ENCODE results near the gene FAM107A.

Gene FAM107A

DNA sequence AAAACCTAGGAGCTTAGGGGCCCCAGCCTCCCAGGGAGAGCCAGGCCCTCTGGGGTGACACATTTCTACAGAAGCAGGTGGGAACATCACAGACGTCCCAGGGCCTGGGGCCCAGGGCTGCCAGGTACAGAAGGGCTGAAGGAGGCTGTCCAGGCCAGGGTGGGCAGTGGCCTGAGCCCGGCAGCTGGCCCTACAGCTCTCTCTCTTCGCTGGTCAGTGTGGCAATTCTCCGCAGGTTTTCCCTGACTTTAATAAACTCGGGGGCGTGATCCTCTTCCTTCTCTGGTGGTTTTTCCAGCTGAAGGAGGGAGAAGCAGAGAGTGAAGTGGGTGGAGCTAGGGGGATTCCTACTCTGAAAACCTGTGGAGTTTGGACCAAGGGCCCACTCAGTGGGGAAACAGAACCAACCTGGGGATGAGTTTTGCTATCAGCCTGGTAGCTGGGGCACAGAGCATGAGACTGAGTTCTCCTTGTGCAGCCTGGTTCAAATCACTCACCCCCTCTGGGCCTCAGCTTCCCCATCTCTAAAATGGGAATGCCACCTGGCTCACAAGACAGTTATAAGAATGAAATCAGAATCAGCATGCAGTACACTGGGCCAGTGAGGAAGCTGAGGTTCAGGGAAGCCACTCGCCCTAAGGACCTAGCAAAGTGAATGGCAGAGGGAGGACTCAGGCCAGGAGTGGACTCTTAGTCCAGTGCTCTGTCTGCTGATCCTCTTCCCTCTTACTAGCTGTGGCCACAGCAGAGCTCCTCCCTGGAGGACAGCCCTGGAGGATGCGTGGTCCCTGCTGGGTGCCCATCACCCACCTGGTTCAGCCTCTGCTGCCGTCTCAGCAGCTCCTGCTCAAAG, 10.6 kb downstream of the FAM107A start:
- H3K27ac ChIP-seq, result no peak overlapping the region
- no peak for TF ChIP-seq ZFX (IDR thresholded peaks at IDR 0.05)
- TF ChIP-seq, protein P1, sequence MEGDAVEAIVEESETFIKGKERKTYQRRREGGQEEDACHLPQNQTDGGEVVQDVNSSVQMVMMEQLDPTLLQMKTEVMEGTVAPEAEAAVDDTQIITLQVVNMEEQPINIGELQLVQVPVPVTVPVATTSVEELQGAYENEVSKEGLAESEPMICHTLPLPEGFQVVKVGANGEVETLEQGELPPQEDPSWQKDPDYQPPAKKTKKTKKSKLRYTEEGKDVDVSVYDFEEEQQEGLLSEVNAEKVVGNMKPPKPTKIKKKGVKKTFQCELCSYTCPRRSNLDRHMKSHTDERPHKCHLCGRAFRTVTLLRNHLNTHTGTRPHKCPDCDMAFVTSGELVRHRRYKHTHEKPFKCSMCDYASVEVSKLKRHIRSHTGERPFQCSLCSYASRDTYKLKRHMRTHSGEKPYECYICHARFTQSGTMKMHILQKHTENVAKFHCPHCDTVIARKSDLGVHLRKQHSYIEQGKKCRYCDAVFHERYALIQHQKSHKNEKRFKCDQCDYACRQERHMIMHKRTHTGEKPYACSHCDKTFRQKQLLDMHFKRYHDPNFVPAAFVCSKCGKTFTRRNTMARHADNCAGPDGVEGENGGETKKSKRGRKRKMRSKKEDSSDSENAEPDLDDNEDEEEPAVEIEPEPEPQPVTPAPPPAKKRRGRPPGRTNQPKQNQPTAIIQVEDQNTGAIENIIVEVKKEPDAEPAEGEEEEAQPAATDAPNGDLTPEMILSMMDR (conservative IDR thresholded peaks at IDR 0.05), result no peak

DNA sequence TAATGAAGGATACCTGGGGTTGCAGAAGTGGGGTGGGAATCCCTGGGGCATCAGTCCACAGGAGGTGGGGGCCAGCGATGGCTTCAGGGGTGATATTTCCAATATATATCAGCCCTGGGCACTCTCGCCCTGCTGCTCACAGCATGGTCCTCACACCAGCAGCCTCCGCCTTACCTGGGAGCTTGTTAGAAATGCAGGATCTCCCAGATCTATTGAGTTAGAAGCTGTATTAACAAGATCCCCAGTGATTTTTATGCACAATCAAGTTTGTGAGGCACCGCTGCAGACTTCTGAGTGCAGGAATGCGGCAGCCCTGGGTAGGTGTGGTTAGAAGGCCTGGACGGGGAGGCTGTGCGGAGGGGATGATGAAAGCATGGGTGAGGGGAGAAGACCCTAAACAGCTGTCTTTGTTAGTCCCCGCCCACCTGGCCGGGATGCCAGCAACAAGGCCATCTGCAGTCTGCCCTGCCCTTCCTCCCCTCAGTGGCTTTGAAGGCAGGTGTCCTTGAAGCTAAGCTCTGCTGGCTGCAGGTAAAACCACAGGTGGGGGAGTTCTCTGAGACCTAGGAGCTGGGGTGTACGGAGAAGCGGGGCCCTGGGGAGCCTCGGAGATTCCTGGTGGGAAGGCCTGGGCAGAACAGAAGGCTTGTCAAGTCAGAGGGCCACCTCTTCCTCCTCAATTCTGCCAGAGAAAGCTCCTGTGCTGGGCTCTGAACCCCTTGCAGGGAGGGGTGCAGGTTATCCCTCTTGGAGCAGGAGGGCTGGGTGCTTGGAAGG, 11.4 kb downstream of the FAM107A start:
- TF ChIP-seq, protein P1 (conservative IDR thresholded peaks at IDR 0.05), result no peak
- no peak overlapping the region for H3K27ac ChIP-seq

DNA sequence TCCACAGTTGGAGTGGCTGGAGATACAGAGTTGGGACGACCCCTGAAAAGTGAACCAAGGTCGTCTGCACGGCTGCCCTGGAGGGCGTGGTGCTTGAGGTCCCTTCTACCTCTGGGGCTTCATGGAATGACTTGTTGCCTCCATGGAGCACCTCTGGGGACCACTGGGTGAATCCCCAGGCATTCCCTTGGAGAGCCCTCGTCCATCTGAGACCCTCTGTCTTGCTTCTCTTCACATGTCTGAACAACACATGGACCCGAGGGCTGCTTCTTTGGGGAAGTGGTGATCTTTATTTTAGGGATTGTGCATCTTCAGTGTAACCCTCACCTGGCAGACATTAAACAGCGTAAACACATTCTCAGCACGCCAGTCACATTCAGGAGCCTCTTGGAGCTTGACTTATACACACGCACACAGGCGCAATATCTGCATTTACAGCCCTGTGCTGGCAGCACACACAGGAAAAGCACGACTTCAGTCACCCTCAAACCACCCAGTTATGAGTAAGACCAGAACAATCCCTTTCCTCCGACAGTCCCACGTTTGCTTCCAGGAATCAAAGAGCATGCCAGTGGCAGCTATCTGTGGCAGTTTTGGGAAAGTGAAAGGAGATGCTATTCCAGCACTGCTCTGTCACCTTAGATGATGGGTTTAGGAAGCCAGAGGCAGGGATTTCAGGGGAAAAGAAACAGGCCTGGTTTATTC, 12.6 kb downstream of the FAM107A start:
- H3K27ac ChIP-seq, result no peak overlapping the region

DNA sequence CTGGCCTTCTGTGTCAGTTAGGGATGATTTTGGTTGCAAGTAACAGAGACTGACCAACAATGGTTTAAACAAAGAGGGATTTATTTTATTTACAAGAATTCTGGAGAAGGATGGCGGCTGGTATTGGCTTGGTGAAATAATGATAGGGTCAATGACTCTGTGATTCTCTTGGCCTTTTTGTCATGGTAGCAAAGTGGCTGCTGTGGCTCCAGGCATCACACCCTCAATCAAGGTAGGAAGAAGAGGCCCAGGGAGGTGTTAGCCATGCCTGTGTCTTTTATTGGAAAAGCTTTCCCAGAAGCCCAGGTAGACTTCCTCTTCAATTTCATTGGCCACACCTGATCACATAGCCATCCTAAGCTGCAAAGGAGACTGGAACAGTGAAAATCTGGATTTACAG, 13.1 kb downstream of the FAM107A start:
- TF ChIP-seq ZFX (IDR thresholded peaks at IDR 0.05), result no peak
- TF ChIP-seq, protein P1 (conservative IDR thresholded peaks at IDR 0.05), result no peak
- no peak overlapping the region for H3K27ac ChIP-seq

More for the DNA sequence above, 12.6 kb downstream of the FAM107A start:
- TF ChIP-seq, protein P1 (conservative IDR thresholded peaks at IDR 0.05), result no peak
- TF ChIP-seq ZFX (IDR thresholded peaks at IDR 0.05), result no peak

DNA sequence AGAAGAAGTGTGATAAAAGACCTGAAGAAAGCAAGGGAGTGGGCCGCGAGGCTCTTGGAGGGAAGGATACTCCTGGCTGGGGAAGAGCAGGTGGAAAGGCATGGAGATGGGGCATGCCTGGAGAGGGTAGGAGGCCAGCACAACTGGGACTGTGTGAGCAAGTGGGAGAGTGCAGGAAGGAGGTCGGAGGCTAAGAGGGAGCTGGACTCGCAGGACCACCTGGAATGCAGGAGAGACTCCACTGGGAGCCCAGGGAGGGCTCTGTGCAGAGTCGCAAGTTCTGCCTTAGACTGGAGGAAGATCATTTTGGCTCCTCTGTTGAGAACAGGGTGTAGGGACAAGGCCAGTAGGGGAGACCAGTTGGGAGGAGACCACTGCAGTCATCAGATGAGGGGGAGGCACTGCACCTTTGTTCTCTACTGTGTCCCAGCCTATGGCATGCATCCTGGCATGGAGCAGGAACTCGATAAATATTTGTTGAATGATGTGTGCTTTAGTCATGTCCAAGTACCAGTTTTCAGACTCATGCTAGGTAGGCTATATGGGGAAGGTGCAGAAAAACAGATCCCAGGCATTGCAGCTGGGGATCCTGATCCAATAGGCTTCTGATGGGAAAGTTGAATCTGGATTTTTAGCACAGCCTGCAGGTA, 13.7 kb downstream of the FAM107A start:
- TF ChIP-seq, protein P1 (conservative IDR thresholded peaks at IDR 0.05), result no peak
- no peak for TF ChIP-seq ZFX (IDR thresholded peaks at IDR 0.05)
- no peak overlapping the region for H3K27ac ChIP-seq

DNA sequence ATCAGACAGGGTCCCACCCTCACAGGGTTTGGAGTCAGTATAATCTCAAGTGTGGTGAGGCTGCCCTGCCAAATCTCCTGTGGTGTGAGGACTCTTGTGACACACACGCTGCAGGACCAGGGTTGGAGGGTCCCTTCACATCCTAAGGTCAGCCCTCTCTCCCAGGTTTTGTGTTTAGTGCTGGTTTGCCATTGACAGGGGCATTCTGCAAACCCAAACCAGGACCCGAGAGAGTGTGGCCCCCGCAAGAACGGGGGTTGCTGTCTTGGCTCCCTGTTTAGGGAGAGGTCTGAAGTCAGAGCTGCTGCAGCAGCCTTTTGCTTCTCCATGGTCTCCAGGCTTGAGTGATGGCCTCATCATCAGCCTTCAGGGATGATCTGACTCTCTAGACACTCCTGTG, 14.7 kb downstream of the FAM107A start:
- TF ChIP-seq ZFX (IDR thresholded peaks at IDR 0.05), result no peak
- TF ChIP-seq, protein P1 (conservative IDR thresholded peaks at IDR 0.05), result no peak
- no peak overlapping the region for H3K27ac ChIP-seq
